Colonic mucosa (tissue), 4 donors: Measurements from ENCODE around the gene CDKAL1. TPM values are rescaled to one million over a fixed set of nuclear protein-coding genes. Genes with fewer than 3 reads are reported as not detected.
"Not testable (repeated sequence)": the region's sequence is repeated elsewhere in the genome, so short reads cannot be mapped to it uniquely, and the experiment has no call there.

Source experiments
- DNase-seq: peaks from one replicate; pipeline ENCODE4 v3.0.0-alpha.2; 2020
- H3K27ac ChIP-seq: fragments of 200-600 bp; one replicate; pipeline ENCODE4 v1.8.0; 2021
- H3K27me3 ChIP-seq: fragments of 200-600 bp; one replicate; pipeline ENCODE4 v1.8.0; 2021
- H3K36me3 ChIP-seq: fragments of 200-600 bp; one replicate; pipeline ENCODE4 v1.8.0; 2021
- H3K4me1 ChIP-seq: fragments of 200-600 bp; one replicate; pipeline ENCODE4 v1.8.0; 2021; ENCODE audit warnings: mild to moderate bottlenecking
- H3K4me3 ChIP-seq: fragments of 200-600 bp; one replicate; pipeline ENCODE4 v1.8.0; 2021
- H3K9ac ChIP-seq, 2 donors: one replicate each; pipeline ENCODE4 v1.7.0; 2013; ENCODE audit warnings: control low read depth in 2 of 2, low read depth in 2 of 2, low read length in 2 of 2
- H3K9me3 ChIP-seq: fragments of 200-600 bp; one replicate; pipeline ENCODE4 v1.8.0; 2021
- CTCF ChIP-seq: fragments of 200-600 bp; IDR thresholded peaks from one replicate; pipeline ENCODE4 v1.8.0; 2022; ENCODE audit warnings: antibody characterized with exemption, mild to moderate bottlenecking
- intact Hi-C: fragments of 100-400 bp; cut with DNase I; formaldehyde crosslinking; loops from one replicate; pipeline ENCODE4 v1.14.1; 2022
- total RNA-seq, 2 donors: library from RNA; stranded (reverse); fragmentation: NEBNext Ultra II Directional in 1 of 2; extraction: Animal tissue kit (Norgen Biotek cat#: 25700) in 1 of 2; gene quantifications; one replicate each; pipeline ENCODE4 v1.2.1, GENCODE V29; 2021
- donor health status: healthy.
- donor health status: DM: no; HTN: no; CAD: no.
- donor health status: DM: no; HTN: no; CAD: no.

Gene CDKAL1
- total RNA-seq, 2 donors from 2014 or later: 13.8 to 14.2 TPM

DNA sequence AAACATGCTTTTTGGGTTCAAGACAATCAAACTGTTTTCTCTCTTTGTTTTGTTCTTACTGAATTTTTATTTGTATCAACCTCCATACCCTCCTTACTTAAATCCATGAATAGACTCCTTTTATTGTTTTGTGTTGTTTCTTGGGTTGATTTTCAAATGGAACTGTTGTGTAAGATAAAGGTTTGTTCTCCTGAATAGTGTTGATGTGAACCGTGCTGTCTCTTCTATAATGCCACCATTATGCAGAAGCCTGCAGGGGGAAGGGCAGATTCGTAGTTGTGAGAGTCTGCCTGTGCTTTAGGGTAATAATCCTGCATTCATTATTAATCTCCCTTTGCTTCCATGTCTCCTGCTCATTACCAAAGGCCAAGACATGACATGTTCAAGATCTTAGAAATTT is 105.9 kb downstream of the CDKAL1 start:
- Histone ChIP-seq H3K4me3 (no peak overlapping the region), H3K9ac (no peak overlapping the region), H3K27me3 (no peaks in the 10 kb centered on the region), H3K4me1 (no peaks in the 10 kb centered on the region), H3K36me3 (no peaks in the 10 kb centered on the region), H3K9me3 (no peaks in the 10 kb centered on the region), H3K27ac (no peak overlapping the region)
- DNase-seq: no peak
- intact Hi-C loops: no loop called here
- no peak for TF ChIP-seq CTCF

- no peak overlapping the region for H3K9ac ChIP-seq
- DNase-seq: no peak
- intact Hi-C loops: no loop called here
- no peak overlapping the region for H3K4me3 ChIP-seq
- H3K4me1 ChIP-seq: no peaks in the 10 kb centered on the region
- H3K9me3 ChIP-seq: no peaks in the 10 kb centered on the region
- H3K27ac ChIP-seq: no peak overlapping the region
- H3K27me3 ChIP-seq: no peaks in the 10 kb centered on the region
- no peaks in the 10 kb centered on the region for H3K36me3 ChIP-seq
- TF ChIP-seq CTCF: no peak
These were observed 108.2 kb downstream of the CDKAL1 start for GRCh38 chr6:20642441-20642840.

GRCh38 chr6:20644667-20645370 is 110.6 kb downstream of the CDKAL1 start:
- Histone ChIP-seq H3K9ac (no peak overlapping the region), H3K36me3 (no peaks in the 10 kb centered on the region), H3K4me3 (no peak overlapping the region), H3K4me1 (no peaks in the 10 kb centered on the region), H3K27ac (no peak overlapping the region), H3K27me3 (no peaks in the 10 kb centered on the region), H3K9me3 (no peaks in the 10 kb centered on the region)
- TF ChIP-seq CTCF: no peak
- intact Hi-C loops: no loop called here
- no peak for DNase-seq

DNA sequence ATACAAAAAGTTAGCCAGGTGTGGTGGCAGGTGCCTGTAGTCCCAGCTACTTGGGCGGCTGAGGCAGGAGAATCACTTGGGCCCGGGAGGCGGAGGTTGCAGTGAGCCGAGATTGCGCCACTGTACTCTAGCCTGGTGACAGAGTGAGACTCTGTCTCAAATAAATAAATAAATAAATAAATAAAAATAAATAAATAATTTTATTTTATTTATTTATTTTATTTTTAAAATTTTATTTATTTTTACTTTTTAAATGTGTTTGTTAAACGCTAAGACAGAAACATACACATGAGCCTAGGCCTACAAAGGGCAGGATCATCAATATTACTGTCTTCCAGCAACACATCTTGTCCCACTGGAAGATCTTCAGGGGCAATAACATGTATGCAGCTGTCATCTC is 111.3 kb downstream of the CDKAL1 start:
- H3K4me3 ChIP-seq, DNase-seq, intact Hi-C loops, H3K4me1 ChIP-seq, H3K27me3 ChIP-seq, H3K36me3 ChIP-seq, H3K27ac ChIP-seq, H3K9ac ChIP-seq, H3K9me3 ChIP-seq: not testable (repeated sequence)

DNA sequence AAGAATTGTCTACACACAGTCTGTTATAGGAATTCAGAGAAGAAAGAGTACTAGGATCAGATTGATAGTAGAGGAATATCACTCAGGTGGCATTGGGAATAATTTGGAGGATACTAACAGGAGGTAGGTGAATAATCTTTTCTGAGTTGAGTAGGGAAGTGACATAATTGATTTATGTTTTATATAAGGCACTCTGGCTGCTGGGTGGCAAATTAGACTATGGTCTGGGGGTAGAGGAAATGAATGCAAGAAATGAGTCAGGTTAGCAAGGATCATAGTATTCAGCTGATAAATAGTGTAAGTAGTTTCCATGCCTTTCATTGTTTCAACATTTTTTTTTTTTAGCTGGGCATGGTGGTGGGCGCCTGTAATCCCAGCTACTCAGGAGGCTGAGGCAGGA is 113.3 kb downstream of the CDKAL1 start:
- H3K4me3 ChIP-seq: no peak overlapping the region
- no peak for TF ChIP-seq CTCF
- no peaks in the 10 kb centered on the region for H3K27me3 ChIP-seq
- no peak overlapping the region for H3K9ac ChIP-seq
- no peaks in the 10 kb centered on the region for H3K4me1 ChIP-seq
- no peak overlapping the region for H3K27ac ChIP-seq
- intact Hi-C loops: no loop called here
- no peaks in the 10 kb centered on the region for H3K9me3 ChIP-seq
- DNase-seq: no peak
- no peaks in the 10 kb centered on the region for H3K36me3 ChIP-seq

- H3K36me3 ChIP-seq, H3K4me3 ChIP-seq, intact Hi-C loops, H3K27ac ChIP-seq, H3K9me3 ChIP-seq, H3K27me3 ChIP-seq, DNase-seq, H3K4me1 ChIP-seq, H3K9ac ChIP-seq: not testable (repeated sequence)
These were observed 115.6 kb downstream of the CDKAL1 start for GRCh38 chr6:20649696-20650470.
